Caco-2 (cell line): ENCODE results near the gene WWTR1. TPM values are rescaled to one million over a fixed set of nuclear protein-coding genes. Genes with fewer than 3 reads are reported as not detected.

Experiments used
- BruUV-seq: library from RNA; stranded (reverse); fragments of 400-500 nt; replicated peaks from 2 replicates; lab custom pipeline; 2021; lab: Mats Ljungman, UMichigan
- CTCF ChIA-PET: fragments of 300-600 bp; sonication (Branson Sonifier 250); formaldehyde crosslinking; loops from one replicate; lab custom pipeline; 2022; ENCODE audit warnings: antibody characterized with exemption; lab: Charles Lee
- POLR2A ChIA-PET: fragments of 300-600 bp; sonication (Branson Sonifier 250); formaldehyde crosslinking; loops from one replicate; lab custom pipeline; 2022; ENCODE audit warnings: antibody characterized with exemption; lab: Charles Lee
- DNase-seq, 2 experiments: peaks; one replicate each; pipeline versions ENCODE4 v3.0.0 to v3.0.0-alpha.2; 2020 to 2022
- H3K27me3 ChIP-seq: replicated peaks from 2 replicates; pipeline ENCODE4 v1.6.0; 2011; ENCODE audit warnings: low read length; ENCODE audit not compliant: control insufficient read depth, insufficient read depth
- H3K36me3 ChIP-seq: 2 replicates; pipeline ENCODE4 v1.5.1; 2011; ENCODE audit warnings: low read length; ENCODE audit not compliant: control insufficient read depth, insufficient read depth
- H3K4me1 ChIP-seq: fragments of 250-450 bp; sonication (Bioruptor Pico); 2 replicates; pipeline ENCODE4 v1.5.1; 2020; ENCODE audit warnings: mild to moderate bottlenecking
- H3K4me3 ChIP-seq: 2 replicates; pipeline ENCODE4 v1.5.1; 2011; ENCODE audit warnings: low read depth, mild to moderate bottlenecking, control low read depth, low read length
- H3K9me3 ChIP-seq: fragments of 250-450 bp; sonication (Bioruptor Pico); 2 replicates; pipeline ENCODE4 v1.5.1; 2020; ENCODE audit warnings: mild to moderate bottlenecking, moderate library complexity
- H3K27ac Mint-ChIP-seq: one replicate; pipeline ENCODE4 v1.8.0; 2022; ENCODE audit warnings: mixed read lengths; ENCODE audit not compliant: unreplicated experiment
- H3K27me3 Mint-ChIP-seq: one replicate; pipeline ENCODE4 v1.8.0; 2022; ENCODE audit warnings: mixed read lengths; ENCODE audit not compliant: insufficient read depth, unreplicated experiment
- H3K36me3 Mint-ChIP-seq: one replicate; pipeline ENCODE4 v1.8.0; 2022; ENCODE audit warnings: mild to moderate bottlenecking, mixed read lengths; ENCODE audit not compliant: insufficient read depth, unreplicated experiment
- H3K4me1 Mint-ChIP-seq: one replicate; pipeline ENCODE4 v1.8.0; 2022; ENCODE audit warnings: low read depth, mixed read lengths; ENCODE audit not compliant: unreplicated experiment
- H3K4me3 Mint-ChIP-seq: one replicate; pipeline ENCODE4 v1.8.0; 2022; ENCODE audit warnings: mild to moderate bottlenecking, moderate library complexity, mixed read lengths; ENCODE audit not compliant: unreplicated experiment
- H3K9me3 Mint-ChIP-seq: one replicate; pipeline ENCODE4 v1.8.0; 2022; ENCODE audit warnings: mixed read lengths; ENCODE audit not compliant: unreplicated experiment
- intact Hi-C: fragments of 100-400 bp; cut with micrococcal nuclease; formaldehyde crosslinking; loops from one replicate; pipeline ENCODE4 v1.10.0; 2022; ENCODE audit not compliant: unreplicated experiment
- total RNA-seq: library from RNA; stranded (reverse); gene quantifications from 2 replicates; pipeline ENCODE4 v1.2.3, GENCODE V29; 2022
- TF ChIP-seq, protein P1 (sequence below), 2 experiments: fragments of 200-600 bp in 1 of 2; IDR thresholded peaks; 1 replicate in 1 of 2; 2 replicates in 1 of 2; pipeline versions ENCODE4 v1.5.1 to v1.8.0; 2011 to 2022; ENCODE audit warnings: antibody characterized with exemption in 1 of 2, control low read depth in 1 of 2, inconsistent platforms in 1 of 2, low read depth in 1 of 2, low read length in 1 of 2, mild to moderate bottlenecking in 1 of 2, moderate library complexity in 1 of 2; ENCODE audit not compliant: insufficient read depth in 1 of 2, severe bottlenecking in 1 of 2, unreplicated experiment in 1 of 2

Gene WWTR1
- total RNA-seq, 1 experiment from 2014 or later: 16.2 TPM

DNA sequence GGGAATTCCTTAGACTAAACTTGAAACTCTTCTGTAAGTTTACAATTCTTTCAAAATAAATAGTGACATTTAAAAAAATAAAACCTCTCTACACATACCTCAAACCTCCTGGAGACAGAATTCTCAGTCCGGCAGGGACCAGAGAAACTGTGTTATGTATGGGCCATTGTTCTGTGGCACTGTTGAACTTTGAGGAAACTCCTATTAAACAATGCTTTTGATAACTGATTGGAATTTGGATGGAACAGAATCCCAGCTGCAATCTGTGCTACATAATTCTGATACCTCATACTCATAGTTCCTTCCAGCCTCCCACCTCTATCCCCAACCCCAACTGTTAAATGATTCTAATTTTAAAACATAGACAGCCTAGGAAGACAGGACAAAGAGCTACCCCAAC, 98.3 kb downstream of the WWTR1 start:
- intact Hi-C loops: no loop called here
- no peaks in the 10 kb centered on the region for H3K27me3 ChIP-seq
- Mint-ChIP-seq H3K4me1 (no peaks in the 10 kb centered on the region), H3K27me3 (no peaks in the 10 kb centered on the region), H3K4me3 (no peak overlapping the region), H3K27ac (no peak overlapping the region), H3K9me3 (no peaks in the 10 kb centered on the region), H3K36me3 (no peaks in the 10 kb centered on the region)
- TF ChIP-seq, protein P1, sequence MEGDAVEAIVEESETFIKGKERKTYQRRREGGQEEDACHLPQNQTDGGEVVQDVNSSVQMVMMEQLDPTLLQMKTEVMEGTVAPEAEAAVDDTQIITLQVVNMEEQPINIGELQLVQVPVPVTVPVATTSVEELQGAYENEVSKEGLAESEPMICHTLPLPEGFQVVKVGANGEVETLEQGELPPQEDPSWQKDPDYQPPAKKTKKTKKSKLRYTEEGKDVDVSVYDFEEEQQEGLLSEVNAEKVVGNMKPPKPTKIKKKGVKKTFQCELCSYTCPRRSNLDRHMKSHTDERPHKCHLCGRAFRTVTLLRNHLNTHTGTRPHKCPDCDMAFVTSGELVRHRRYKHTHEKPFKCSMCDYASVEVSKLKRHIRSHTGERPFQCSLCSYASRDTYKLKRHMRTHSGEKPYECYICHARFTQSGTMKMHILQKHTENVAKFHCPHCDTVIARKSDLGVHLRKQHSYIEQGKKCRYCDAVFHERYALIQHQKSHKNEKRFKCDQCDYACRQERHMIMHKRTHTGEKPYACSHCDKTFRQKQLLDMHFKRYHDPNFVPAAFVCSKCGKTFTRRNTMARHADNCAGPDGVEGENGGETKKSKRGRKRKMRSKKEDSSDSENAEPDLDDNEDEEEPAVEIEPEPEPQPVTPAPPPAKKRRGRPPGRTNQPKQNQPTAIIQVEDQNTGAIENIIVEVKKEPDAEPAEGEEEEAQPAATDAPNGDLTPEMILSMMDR (IDR thresholded peaks at IDR 0.05; ENCODE audit: insufficient read depth in 1 of 2, low read depth in 1 of 2, low read length in 1 of 2, severe bottlenecking in 1 of 2, unreplicated experiment in 1 of 2): no peak
- H3K4me3 ChIP-seq: no peak overlapping the region
- no peaks in the 10 kb centered on the region for H3K4me1 ChIP-seq
- ChIA-PET CTCF (no interaction called here), POLR2A (no interaction called here)
- H3K36me3 ChIP-seq: no peaks in the 10 kb centered on the region
- no peak for DNase-seq
- no TSS peak for BruUV-seq
- H3K9me3 ChIP-seq: no peaks in the 10 kb centered on the region

DNA sequence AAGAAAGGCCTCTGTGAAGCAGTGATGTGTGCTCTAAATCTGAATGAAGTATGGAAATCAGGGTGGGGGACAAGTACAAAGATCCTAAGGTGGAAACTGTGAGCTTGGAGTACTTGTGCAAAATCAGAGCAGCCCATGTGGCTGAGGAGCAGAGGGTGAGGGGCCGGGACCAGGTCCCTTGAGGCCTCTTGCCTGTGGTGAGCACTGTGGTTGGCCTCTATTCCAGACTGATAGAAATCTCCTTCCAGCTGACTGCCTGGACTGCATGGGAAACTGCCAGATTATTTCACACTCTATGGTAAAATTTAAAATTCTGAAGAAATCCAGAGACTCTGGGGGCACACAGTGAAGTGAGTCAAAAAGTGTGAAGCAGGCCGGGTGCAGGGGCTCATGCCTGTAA, 101.9 kb downstream of the WWTR1 start:
- ChIA-PET CTCF (no interaction called here), POLR2A (no interaction called here)
- Histone ChIP-seq H3K27me3 (no peaks in the 10 kb centered on the region), H3K4me1 (no peaks in the 10 kb centered on the region), H3K36me3 (no peaks in the 10 kb centered on the region), H3K9me3 (no peaks in the 10 kb centered on the region), H3K4me3 (no peak overlapping the region)
- Mint-ChIP-seq H3K36me3 (no peaks in the 10 kb centered on the region), H3K9me3 (no peaks in the 10 kb centered on the region), H3K27me3 (no peaks in the 10 kb centered on the region), H3K27ac (no peak overlapping the region), H3K4me3 (no peak overlapping the region), H3K4me1 (no peaks in the 10 kb centered on the region)
- TF ChIP-seq, protein P1 (IDR thresholded peaks at IDR 0.05; ENCODE audit: insufficient read depth in 1 of 2, low read depth in 1 of 2, low read length in 1 of 2, severe bottlenecking in 1 of 2, unreplicated experiment in 1 of 2): no peak
- DNase-seq: no peak
- intact Hi-C loops: no loop called here
- no TSS peak for BruUV-seq

DNA sequence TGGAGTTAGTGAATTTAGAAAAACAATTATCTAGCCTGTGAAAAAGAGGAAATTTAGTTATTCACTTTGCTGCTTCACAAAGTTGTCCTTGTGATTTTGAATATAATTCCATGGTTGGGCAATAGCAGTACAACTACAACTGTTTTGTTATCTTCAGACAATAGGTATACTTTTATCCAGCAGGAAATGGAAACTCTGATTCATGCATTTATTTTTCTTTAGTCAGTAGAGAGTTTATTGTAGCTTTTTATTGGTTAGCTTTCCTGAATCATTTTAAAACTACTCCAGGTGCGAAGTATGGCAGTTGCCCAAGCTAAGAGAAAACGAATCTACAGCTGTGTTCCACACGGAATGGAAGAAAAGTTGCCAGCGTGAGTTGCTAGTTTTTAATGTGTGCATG, 103.0 kb downstream of the WWTR1 start:
- Mint-ChIP-seq H3K27ac (no peak overlapping the region), H3K9me3 (no peaks in the 10 kb centered on the region), H3K36me3 (no peaks in the 10 kb centered on the region), H3K27me3 (no peaks in the 10 kb centered on the region), H3K4me1 (no peaks in the 10 kb centered on the region), H3K4me3 (no peak overlapping the region)
- no TSS peak for BruUV-seq
- TF ChIP-seq, protein P1 (IDR thresholded peaks at IDR 0.05; ENCODE audit: insufficient read depth in 1 of 2, low read depth in 1 of 2, low read length in 1 of 2, severe bottlenecking in 1 of 2, unreplicated experiment in 1 of 2): no peak
- no peaks in the 10 kb centered on the region for H3K27me3 ChIP-seq
- no peaks in the 10 kb centered on the region for H3K4me1 ChIP-seq
- intact Hi-C loops: no loop called here
- H3K4me3 ChIP-seq: no peak overlapping the region
- CTCF ChIA-PET: no interaction called here
- DNase-seq: no peak
- H3K36me3 ChIP-seq: no peaks in the 10 kb centered on the region
- POLR2A ChIA-PET: no interaction called here
- no peaks in the 10 kb centered on the region for H3K9me3 ChIP-seq
